GM10847 (cell line): ENCODE measurements around the gene PLS1.

Experiments
- POLR2A ChIP-seq: IDR thresholded peaks from 2 replicates; pipeline ENCODE4 v1.6.1; 2011; ENCODE audit not compliant: insufficient read length; ENCODE audit errors: extremely low read depth

Gene PLS1

GRCh38 chr3:142595581-142595950 is 627 bp upstream of the PLS1 start:
- TF ChIP-seq POLR2A, result no peak

DNA sequence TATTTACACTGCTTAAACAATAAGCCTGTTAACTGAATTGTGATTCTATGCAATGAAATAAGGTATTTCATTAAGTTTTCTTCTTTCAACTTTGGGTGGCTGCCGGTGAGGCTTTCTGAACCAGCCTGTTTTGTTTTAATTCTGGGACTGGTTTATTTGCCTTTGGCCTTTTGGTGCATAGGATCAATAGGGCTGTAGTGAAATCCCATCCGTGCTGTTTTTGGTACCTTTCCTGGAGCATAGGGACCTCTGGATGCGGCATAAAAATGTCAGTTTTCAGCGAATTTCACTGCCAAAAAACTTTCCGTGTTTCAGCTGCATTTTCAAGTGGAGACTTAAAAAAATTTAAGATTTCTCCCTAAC is 514 bp downstream of the PLS1 start:
- TF ChIP-seq POLR2A, result no peak

- no peak for TF ChIP-seq POLR2A
Measured at GRCh38 chr3:142597906-142598305, 1.7 kb downstream of the PLS1 start.

- no peak for TF ChIP-seq POLR2A
Measured at GRCh38 chr3:142601713-142602112, 5.5 kb downstream of the PLS1 start.

- TF ChIP-seq POLR2A, result no peak
Measured at GRCh38 chr3:142602619-142603385, 6.6 kb downstream of the PLS1 start.

DNA sequence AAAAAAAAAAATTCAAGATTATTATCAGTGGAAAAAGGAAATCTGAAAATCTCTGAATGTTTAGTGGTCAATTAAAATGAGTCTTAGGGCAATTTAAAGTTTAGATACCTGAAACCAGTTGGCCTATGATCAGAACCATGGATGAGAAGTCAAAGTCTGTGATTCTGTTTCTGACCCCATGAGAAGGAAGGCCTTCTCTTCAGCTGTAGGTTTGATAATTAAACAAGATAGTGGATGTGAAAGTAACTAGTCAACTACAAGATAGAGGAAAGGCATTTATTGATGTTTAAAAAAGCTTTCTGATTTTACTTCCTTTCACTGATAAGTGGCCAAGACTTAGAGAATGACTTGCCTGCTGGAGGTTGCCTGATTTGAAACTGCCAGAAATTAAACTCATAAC is 8.7 kb downstream of the PLS1 start:
- TF ChIP-seq POLR2A, result no peak

DNA sequence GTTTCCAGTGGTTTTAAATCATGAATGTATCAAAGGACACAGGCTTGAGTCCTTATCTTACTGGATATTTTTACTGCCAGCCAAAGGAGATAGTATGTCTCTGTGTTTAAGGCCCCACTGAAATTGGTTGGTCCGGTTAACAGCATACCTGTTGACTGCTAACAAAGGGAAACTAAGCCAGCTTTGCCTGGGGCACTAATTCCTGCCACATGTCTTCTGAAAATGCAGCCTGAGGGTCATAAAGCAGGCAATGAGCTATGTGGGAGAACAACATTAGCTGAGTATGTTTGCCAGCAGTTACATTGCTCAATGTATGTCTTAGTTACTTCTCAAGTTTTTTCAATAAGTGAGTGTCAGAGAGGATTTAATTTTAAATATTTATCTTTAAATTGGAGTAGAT is 12.4 kb downstream of the PLS1 start:
- no peak for TF ChIP-seq POLR2A

- TF ChIP-seq POLR2A, result no peak
Measured at GRCh38 chr3:142609136-142609535, 12.9 kb downstream of the PLS1 start.

DNA sequence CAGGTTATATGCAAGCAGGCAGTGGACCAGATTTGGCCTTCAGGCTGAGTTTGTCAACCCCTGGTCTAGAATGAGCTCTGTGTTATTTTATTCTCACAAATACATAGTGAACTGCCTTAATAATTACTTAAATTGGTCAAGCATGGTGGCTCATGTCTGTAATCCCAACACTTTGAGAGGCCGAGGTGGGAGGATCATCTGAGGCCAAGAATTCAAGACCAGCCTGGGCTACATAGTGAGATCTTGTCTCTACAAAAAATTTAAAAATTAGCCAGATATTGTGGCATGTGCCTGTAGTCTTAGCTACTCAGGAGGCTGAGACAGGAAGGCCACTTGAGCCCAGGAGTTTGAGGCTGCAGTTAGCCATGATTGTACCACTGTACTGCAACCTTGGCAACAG is 15.0 kb downstream of the PLS1 start:
- no peak for TF ChIP-seq POLR2A

GRCh38 chr3:142613491-142613890 is 17.3 kb downstream of the PLS1 start:
- no peak for TF ChIP-seq POLR2A

GRCh38 chr3:142614059-142614626 is 17.9 kb downstream of the PLS1 start:
- TF ChIP-seq POLR2A, result no peak

GRCh38 chr3:142615171-142615570 is 19.0 kb downstream of the PLS1 start:
- no peak for TF ChIP-seq POLR2A

DNA sequence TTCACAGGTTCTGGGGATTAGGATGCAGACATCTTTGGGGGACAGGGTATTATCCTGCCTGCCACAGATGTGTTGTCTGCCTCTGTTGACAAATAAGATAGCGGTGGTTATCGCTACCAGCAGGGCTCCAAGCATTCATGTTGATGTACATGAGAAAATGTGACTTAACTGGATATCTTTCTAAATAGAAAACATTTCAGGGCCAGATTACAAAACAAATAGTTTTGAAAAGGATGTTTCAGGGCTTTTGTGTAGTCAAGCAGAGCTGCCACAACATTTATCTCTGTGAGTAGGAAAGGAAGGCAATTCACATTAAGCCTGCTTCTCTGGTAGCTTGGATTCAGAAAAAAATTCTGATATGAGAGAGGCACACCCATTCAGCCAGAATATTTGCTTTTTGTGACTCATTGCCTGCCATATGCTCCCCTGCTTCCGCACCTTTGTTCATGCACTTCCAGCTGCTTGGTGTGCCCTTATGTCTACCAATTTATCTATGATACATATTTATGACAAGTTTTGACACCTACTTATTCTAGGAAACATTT is 22.8 kb downstream of the PLS1 start:
- no peak for TF ChIP-seq POLR2A

GRCh38 chr3:142622405-142622804 is 26.2 kb downstream of the PLS1 start:
- TF ChIP-seq POLR2A, result no peak

DNA sequence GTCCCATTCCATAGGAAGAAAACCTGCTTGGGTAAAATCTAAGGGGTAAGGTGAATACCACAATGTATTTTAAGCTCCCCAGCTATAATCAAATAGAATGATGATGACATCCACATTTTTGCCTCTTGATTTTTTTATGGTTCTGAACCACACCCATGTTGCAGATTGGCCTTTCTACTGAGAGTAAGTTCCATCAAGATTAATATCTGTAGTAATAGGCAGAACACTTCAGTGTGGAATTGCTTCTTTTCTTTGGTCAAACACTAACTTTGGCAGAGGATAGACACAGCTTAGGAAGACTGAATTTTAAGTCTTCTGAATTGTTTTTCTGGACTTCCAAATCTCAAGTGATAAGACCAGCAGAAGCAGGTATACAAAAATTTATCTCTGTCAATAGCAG is 27.0 kb downstream of the PLS1 start:
- no peak for TF ChIP-seq POLR2A

DNA sequence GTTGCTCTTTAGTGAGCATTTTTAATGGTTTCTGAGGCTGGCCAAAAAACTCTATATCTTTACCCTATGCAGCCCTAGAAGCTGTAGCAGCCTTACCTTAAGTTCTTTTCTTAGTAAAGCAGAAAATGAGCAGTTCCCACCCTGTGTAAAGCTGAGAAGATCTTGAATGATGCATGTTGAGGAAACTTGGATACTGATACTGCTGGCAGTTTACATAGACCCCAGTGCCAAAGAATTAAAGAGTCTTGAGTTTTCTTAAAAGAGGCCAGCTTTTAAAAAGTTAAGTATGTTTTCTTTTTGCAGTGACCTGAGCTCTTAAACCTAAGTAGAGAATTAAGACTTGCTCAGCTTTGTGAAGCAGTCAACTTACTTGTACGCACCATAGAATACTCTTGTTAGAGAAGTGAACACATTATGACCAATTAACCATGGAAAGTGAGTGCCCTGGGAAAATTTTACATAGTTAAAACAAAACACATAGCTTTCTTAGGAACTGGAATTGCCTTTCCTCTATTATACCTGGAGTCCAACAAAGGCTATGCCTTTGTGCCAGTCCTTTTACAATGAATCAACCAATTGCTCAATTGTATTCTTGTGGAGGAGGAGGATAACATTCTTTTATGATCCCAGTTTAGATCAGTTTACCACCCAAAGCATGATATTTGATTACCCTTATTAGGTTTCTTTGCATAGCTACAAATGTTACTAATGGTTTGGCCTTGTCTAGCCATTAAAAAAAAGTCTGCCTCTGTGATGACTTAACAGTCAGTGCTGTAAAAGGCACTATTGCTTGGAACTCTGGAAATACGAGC is 28.4 kb downstream of the PLS1 start:
- TF ChIP-seq POLR2A, result no peak
